ENCODE measurements around the gene LEKR1. TPM values are rescaled to one million over a fixed set of nuclear protein-coding genes. Genes with fewer than 3 reads are reported as not detected.

The LEKR1 gene
- total and polyA plus RNA-seq, 2 of the 13 experiments (the other 11 are each of a cell fraction or from before 2014, with no cell fraction given): 0.49 to 1.5 TPM

DNA sequence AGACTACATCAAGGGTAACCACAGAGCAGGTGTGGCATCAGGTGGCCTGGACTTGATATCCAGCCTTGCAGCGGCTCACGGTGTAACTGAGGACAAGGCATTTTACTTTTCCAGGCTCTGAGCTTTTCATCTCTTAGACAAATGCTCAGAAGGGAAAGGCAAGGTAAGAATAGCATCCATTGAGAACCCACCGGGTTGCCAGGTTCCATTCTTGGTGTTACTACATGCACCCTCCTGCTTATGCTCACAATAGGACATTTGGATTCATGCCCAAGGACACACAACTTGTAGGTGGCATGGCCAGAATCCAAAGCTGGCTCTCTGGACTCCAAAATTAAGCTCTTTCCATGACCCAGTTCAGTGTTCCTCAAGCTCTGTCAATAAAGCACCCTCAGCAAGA is 248.3 kb downstream of the LEKR1 start (continued):
- TF ChIP-seq, protein P1, sequence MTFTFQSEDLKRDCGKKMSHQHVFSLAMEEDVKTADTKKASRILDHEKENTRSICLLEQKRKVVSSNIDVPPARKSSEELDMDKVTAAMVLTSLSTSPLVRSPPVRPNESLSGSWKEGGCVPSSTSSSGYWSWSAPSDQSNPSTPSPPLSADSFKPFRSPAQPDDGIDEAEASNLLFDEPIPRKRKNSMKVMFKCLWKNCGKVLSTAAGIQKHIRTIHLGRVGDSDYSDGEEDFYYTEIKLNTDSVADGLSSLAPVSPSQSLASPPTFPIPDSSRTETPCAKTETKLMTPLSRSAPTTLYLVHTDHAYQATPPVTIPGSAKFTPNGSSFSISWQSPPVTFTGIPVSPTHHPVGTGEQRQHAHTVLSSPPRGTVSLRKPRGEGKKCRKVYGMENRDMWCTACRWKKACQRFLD (CRISPR knock-in tag; IDR thresholded peaks at IDR 0.05; ENCODE audit: borderline replicate concordance): no peak
- TF ChIP-seq ZNF10 (CRISPR knock-in tag; IDR thresholded peaks at IDR 0.05; ENCODE audit: borderline replicate concordance, low read depth): no peak
- TF ChIP-seq ZFP41 (CRISPR knock-in tag; IDR thresholded peaks at IDR 0.05; ENCODE audit: borderline replicate concordance): no peak
- no peak for TF ChIP-seq NPAS2 (CRISPR knock-in tag; IDR thresholded peaks at IDR 0.05; ENCODE audit: borderline replicate concordance)
- TF ChIP-seq, protein P2, sequence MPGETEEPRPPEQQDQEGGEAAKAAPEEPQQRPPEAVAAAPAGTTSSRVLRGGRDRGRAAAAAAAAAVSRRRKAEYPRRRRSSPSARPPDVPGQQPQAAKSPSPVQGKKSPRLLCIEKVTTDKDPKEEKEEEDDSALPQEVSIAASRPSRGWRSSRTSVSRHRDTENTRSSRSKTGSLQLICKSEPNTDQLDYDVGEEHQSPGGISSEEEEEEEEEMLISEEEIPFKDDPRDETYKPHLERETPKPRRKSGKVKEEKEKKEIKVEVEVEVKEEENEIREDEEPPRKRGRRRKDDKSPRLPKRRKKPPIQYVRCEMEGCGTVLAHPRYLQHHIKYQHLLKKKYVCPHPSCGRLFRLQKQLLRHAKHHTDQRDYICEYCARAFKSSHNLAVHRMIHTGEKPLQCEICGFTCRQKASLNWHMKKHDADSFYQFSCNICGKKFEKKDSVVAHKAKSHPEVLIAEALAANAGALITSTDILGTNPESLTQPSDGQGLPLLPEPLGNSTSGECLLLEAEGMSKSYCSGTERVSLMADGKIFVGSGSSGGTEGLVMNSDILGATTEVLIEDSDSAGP (CRISPR knock-in tag; IDR thresholded peaks at IDR 0.05; ENCODE audit: borderline replicate concordance): no peak
- TF ChIP-seq, protein P3, sequence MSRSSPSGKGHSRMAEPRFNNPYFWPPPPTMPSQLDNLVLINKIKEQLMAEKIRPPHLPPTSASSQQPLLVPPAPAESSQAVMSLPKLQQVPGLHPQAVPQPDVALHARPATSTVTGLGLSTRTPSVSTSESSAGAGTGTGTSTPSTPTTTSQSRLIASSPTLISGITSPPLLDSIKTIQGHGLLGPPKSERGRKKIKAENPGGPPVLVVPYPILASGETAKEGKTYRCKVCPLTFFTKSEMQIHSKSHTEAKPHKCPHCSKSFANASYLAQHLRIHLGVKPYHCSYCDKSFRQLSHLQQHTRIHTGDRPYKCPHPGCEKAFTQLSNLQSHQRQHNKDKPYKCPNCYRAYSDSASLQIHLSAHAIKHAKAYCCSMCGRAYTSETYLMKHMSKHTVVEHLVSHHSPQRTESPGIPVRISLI (CRISPR knock-in tag; IDR thresholded peaks at IDR 0.05; ENCODE audit: borderline replicate concordance): no peak
- no peak for TF ChIP-seq ZNF17 (CRISPR knock-in tag; IDR thresholded peaks at IDR 0.05)
- TF ChIP-seq, protein P4, sequence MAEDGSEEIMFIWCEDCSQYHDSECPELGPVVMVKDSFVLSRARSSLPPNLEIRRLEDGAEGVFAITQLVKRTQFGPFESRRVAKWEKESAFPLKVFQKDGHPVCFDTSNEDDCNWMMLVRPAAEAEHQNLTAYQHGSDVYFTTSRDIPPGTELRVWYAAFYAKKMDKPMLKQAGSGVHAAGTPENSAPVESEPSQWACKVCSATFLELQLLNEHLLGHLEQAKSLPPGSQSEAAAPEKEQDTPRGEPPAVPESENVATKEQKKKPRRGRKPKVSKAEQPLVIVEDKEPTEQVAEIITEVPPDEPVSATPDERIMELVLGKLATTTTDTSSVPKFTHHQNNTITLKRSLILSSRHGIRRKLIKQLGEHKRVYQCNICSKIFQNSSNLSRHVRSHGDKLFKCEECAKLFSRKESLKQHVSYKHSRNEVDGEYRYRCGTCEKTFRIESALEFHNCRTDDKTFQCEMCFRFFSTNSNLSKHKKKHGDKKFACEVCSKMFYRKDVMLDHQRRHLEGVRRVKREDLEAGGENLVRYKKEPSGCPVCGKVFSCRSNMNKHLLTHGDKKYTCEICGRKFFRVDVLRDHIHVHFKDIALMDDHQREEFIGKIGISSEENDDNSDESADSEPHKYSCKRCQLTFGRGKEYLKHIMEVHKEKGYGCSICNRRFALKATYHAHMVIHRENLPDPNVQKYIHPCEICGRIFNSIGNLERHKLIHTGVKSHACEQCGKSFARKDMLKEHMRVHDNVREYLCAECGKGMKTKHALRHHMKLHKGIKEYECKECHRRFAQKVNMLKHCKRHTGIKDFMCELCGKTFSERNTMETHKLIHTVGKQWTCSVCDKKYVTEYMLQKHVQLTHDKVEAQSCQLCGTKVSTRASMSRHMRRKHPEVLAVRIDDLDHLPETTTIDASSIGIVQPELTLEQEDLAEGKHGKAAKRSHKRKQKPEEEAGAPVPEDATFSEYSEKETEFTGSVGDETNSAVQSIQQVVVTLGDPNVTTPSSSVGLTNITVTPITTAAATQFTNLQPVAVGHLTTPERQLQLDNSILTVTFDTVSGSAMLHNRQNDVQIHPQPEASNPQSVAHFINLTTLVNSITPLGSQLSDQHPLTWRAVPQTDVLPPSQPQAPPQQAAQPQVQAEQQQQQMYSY (CRISPR knock-in tag; IDR thresholded peaks at IDR 0.05): no peak
- TF ChIP-seq XRCC5 (optimal IDR thresholded peaks at IDR 0.05; ENCODE audit: low read length): no peak
